IMR-90 (cell line): ENCODE results near the gene CTAGE4. TPM values are rescaled to one million over a fixed set of nuclear protein-coding genes. Genes with fewer than 3 reads are reported as not detected.
"Not testable (repeated sequence)": the region's sequence is repeated elsewhere in the genome, so short reads cannot be mapped to it uniquely, and the experiment has no call there.

Source experiments
- ATAC-seq: fragments of 200-7000 bp; cut with Tn5 transposase; 2 replicates; pipeline ENCODE4 v1.9.1; 2020; ENCODE audit warnings: low read depth, mild to moderate bottlenecking, moderate library complexity
- BruUV-seq: library from RNA; stranded (reverse); fragments of 400-500 nt; replicated peaks from 2 replicates; lab custom pipeline; 2021; lab: Mats Ljungman, UMichigan
- CTCF ChIA-PET: fragments of 300-600 bp; formaldehyde crosslinking; extraction: SDS; loops from one replicate; lab custom pipeline; 2021; ENCODE audit warnings: antibody characterized with exemption; lab: Yijun Ruan, JAX
- POLR2A ChIA-PET: fragments of 300-600 bp; sonication (Branson Sonifier 250); formaldehyde crosslinking; loops from one replicate; lab custom pipeline; 2022; ENCODE audit warnings: antibody characterized with exemption; ENCODE audit not compliant: unreplicated experiment; lab: Charles Lee
- DNase-seq: peaks from one replicate; pipeline ENCODE4 v3.0.0; 2013
- H2AFZ ChIP-seq: replicated peaks from 2 replicates; pipeline ENCODE3; 2013; ENCODE audit warnings: low read length, mild to moderate bottlenecking; ENCODE audit not compliant: poor library complexity
- H2AK5ac ChIP-seq: 2 replicates; pipeline ENCODE4 v1.6.1; 2013; ENCODE audit warnings: low read depth, low read length, inconsistent platforms
- H2AK9ac ChIP-seq: replicated peaks from 2 replicates; pipeline ENCODE3; 2013; ENCODE audit warnings: mild to moderate bottlenecking, low read depth, low read length, moderate library complexity; ENCODE audit not compliant: poor library complexity
- H2BK120ac ChIP-seq: 2 replicates; pipeline ENCODE4 v1.6.1; 2013; ENCODE audit warnings: low read depth, low read length, inconsistent platforms
- H2BK15ac ChIP-seq: 3 replicates; pipeline ENCODE4 v1.6.1; 2013; ENCODE audit warnings: low read depth, low read length, inconsistent platforms
- H2BK20ac ChIP-seq: 2 replicates; pipeline ENCODE4 v1.6.1; 2013; ENCODE audit warnings: low read depth, mild to moderate bottlenecking, inconsistent platforms, low read length, moderate library complexity
- H2BK5ac ChIP-seq: 2 replicates; pipeline ENCODE4 v1.6.1; 2013; ENCODE audit warnings: mild to moderate bottlenecking, low read depth, low read length, inconsistent platforms; ENCODE audit not compliant: poor library complexity, severe bottlenecking
- H3K14ac ChIP-seq: replicated peaks from 2 replicates; pipeline ENCODE4 v1.6.1; 2013; ENCODE audit warnings: low read depth, low read length, inconsistent platforms
- H3K18ac ChIP-seq: 2 replicates; pipeline ENCODE4 v1.6.1; 2013; ENCODE audit warnings: low read depth, low read length, control low read depth
- H3K23ac ChIP-seq: 2 replicates; pipeline ENCODE4 v1.6.1; 2013; ENCODE audit warnings: low read depth, low read length, inconsistent platforms
- H3K27ac ChIP-seq: 2 replicates; pipeline ENCODE4 v1.5.1; 2013; ENCODE audit warnings: mild to moderate bottlenecking, control low read depth, low read length; ENCODE audit not compliant: insufficient read depth
- H3K27me3 ChIP-seq: 2 replicates; pipeline ENCODE4 v1.6.1; 2013; ENCODE audit warnings: low read length; ENCODE audit not compliant: control insufficient read depth, insufficient read depth
- H3K36me3 ChIP-seq: 2 replicates; pipeline ENCODE4 v1.6.1; 2013; ENCODE audit warnings: low read length, mixed read lengths; ENCODE audit not compliant: control insufficient read depth, insufficient read depth
- H3K4ac ChIP-seq: 2 replicates; pipeline ENCODE4 v1.6.1; 2013; ENCODE audit warnings: low read depth, low read length, inconsistent platforms
- H3K4me1 ChIP-seq: 2 replicates; pipeline ENCODE4 v1.6.1; 2013; ENCODE audit warnings: low read length, mixed read lengths; ENCODE audit not compliant: control insufficient read depth, insufficient read depth
- H3K4me2 ChIP-seq: 2 replicates; pipeline ENCODE4 v1.6.1; 2013; ENCODE audit warnings: low read depth, mild to moderate bottlenecking, control low read depth, low read length, moderate library complexity
- H3K4me3 ChIP-seq: 2 replicates; pipeline ENCODE4 v1.5.1; 2013; ENCODE audit warnings: low read depth, mild to moderate bottlenecking, control low read depth, low read length, moderate library complexity; ENCODE audit not compliant: insufficient read depth
- H3K56ac ChIP-seq: 2 replicates; pipeline ENCODE4 v1.6.1; 2013; ENCODE audit warnings: low read length, inconsistent platforms; ENCODE audit not compliant: insufficient read depth; ENCODE audit errors: extremely low read depth
- H3K79me1 ChIP-seq, 2 experiments: 2 replicates each; pipeline ENCODE4 v1.6.1; 2013; ENCODE audit warnings: low read length in 2 of 2, inconsistent platforms in 1 of 2, low read depth in 1 of 2
- H3K9ac ChIP-seq: 2 replicates; pipeline ENCODE4 v1.6.1; 2013; ENCODE audit warnings: low read depth, low read length, control low read depth
- H3K9me1 ChIP-seq: 2 replicates; pipeline ENCODE4 v1.6.1; 2013; ENCODE audit warnings: low read length, inconsistent platforms; ENCODE audit not compliant: insufficient read depth
- H3K9me3 ChIP-seq: 2 replicates; pipeline ENCODE4 v1.6.1; 2013; ENCODE audit warnings: low read length; ENCODE audit not compliant: control insufficient read depth, insufficient read depth
- H4K20me1 ChIP-seq: 2 replicates; pipeline ENCODE4 v1.6.1; 2013; ENCODE audit warnings: low read length, inconsistent platforms; ENCODE audit not compliant: insufficient read depth
- H4K5ac ChIP-seq: 2 replicates; pipeline ENCODE4 v1.6.1; 2013; ENCODE audit warnings: mild to moderate bottlenecking, low read depth, low read length, control low read depth
- H4K8ac ChIP-seq, 2 experiments: 2 replicates each; pipeline ENCODE4 v1.6.1; 2013; ENCODE audit warnings: low read depth in 2 of 2, low read length in 2 of 2, control low read depth in 1 of 2, inconsistent platforms in 1 of 2
- H4K91ac ChIP-seq: 2 replicates; pipeline ENCODE4 v1.6.1; 2013; ENCODE audit warnings: low read depth, low read length, inconsistent platforms; ENCODE audit not compliant: insufficient read depth
- WGBS, 2 experiments: methylation state at CpG; one replicate each; pipeline versions ENCODE4 v1.1.5 to v1.1.7; 2013; ENCODE audit warnings: missing lambda C conversion rate in 2 of 2; ENCODE audit not compliant: insufficient read length in 1 of 2; ENCODE audit errors: extremely low coverage in 2 of 2; 5-methylcytosine and 5-hydroxymethylcytosine counted together
- dilution Hi-C: fragments of 300-500 bp; cut with HindIII; formaldehyde crosslinking; loops from one replicate; pipeline ENCODE4 v1.14.3; 2018; ENCODE audit warnings: low sequenced_read_pairs; ENCODE audit not compliant: unreplicated experiment
- in situ Hi-C: fragments of 300-500 bp; cut with MboI; formaldehyde crosslinking; loops from 3 replicates; pipeline ENCODE4 v1.14.3; 2019; ENCODE audit warnings: low sequenced_read_pairs, inconsistent platforms, mixed read lengths
- intact Hi-C: fragments of 100-400 bp; cut with micrococcal nuclease; formaldehyde crosslinking; loops from 2 replicates; pipeline ENCODE4 v1.10.0; 2022
- polyA plus RNA-seq, 3 experiments: library from polyadenylated mRNA; depleted of rRNA; stranded (reverse); fragments of >200 nt; gene quantifications; 2 replicates each; pipeline ENCODE4 v1.2.3, GENCODE V29; 2012; ENCODE audit warnings: low replicate concordance in 1 of 3
- total RNA-seq: library from RNA; depleted of rRNA; stranded (reverse); fragments of >200 nt; gene quantifications from 2 replicates; pipeline ENCODE4 v1.2.3, GENCODE V29; 2012

Gene CTAGE4
- total and polyA plus RNA-seq, 2 of the 4 experiments (the other 2 are of a cell fraction), result 0.03 TPM; not detected in 1

- H2BK5ac ChIP-seq, H2AFZ ChIP-seq, H2BK20ac ChIP-seq, H3K36me3 ChIP-seq, BruUV-seq, H4K5ac ChIP-seq, H3K4ac ChIP-seq, H3K9me1 ChIP-seq, H3K27ac ChIP-seq, H3K4me3 ChIP-seq, H3K14ac ChIP-seq, H3K4me2 ChIP-seq, H3K27me3 ChIP-seq, H3K4me1 ChIP-seq, H4K8ac ChIP-seq, H3K9ac ChIP-seq, H3K79me1 ChIP-seq, H4K91ac ChIP-seq, H3K9me3 ChIP-seq, H4K20me1 ChIP-seq, H2AK9ac ChIP-seq, CTCF ChIA-PET, DNase-seq, H2AK5ac ChIP-seq, intact Hi-C loops, H3K56ac ChIP-seq, ATAC-seq, H2BK120ac ChIP-seq, H3K23ac ChIP-seq, dilution Hi-C loops, POLR2A ChIA-PET, H2BK15ac ChIP-seq, H3K18ac ChIP-seq: not testable (repeated sequence)
- no CpG with 5 or more reads among the region's 11 CpGs for WGBS, 2 experiments
- in situ Hi-C loops, result loop anchor here (25.0 kb wide), 1 partner anchor 194 kb away; no protein-coding TSS in a partner anchor
Observed at GRCh38 chr7:144193782-144194181, 10.5 kb downstream of the CTAGE4 start.

GRCh38 chr7:144194453-144194852 is 11.2 kb downstream of the CTAGE4 start:
- WGBS, 2 experiments, result no CpG with 5 or more reads among the region's 6 CpGs
- dilution Hi-C loops, POLR2A ChIA-PET, DNase-seq, H3K4me3 ChIP-seq, H3K9ac ChIP-seq, H4K5ac ChIP-seq, H3K4ac ChIP-seq, BruUV-seq, H2BK120ac ChIP-seq, CTCF ChIA-PET, H3K36me3 ChIP-seq, H2BK5ac ChIP-seq, H2BK15ac ChIP-seq, H3K27ac ChIP-seq, H3K18ac ChIP-seq, H4K91ac ChIP-seq, H3K79me1 ChIP-seq, H3K9me3 ChIP-seq, H3K4me2 ChIP-seq, H4K20me1 ChIP-seq, H3K27me3 ChIP-seq, H3K14ac ChIP-seq, H2AFZ ChIP-seq, H3K4me1 ChIP-seq, H3K56ac ChIP-seq, H2AK9ac ChIP-seq, H2AK5ac ChIP-seq, H3K23ac ChIP-seq, ATAC-seq, intact Hi-C loops, H3K9me1 ChIP-seq, H2BK20ac ChIP-seq, H4K8ac ChIP-seq: not testable (repeated sequence)
- in situ Hi-C loops, result loop anchor here (25.0 kb wide), 1 partner anchor 193 kb away; no protein-coding TSS in a partner anchor
